Measurements from ENCODE around the gene ZRANB3. TPM values are rescaled to one million over a fixed set of nuclear protein-coding genes. Genes with fewer than 3 reads are reported as not detected.

The ZRANB3 gene
- total and polyA plus RNA-seq, 4 donors = 2.5 to 7.2 (median 4.1) TPM

DNA sequence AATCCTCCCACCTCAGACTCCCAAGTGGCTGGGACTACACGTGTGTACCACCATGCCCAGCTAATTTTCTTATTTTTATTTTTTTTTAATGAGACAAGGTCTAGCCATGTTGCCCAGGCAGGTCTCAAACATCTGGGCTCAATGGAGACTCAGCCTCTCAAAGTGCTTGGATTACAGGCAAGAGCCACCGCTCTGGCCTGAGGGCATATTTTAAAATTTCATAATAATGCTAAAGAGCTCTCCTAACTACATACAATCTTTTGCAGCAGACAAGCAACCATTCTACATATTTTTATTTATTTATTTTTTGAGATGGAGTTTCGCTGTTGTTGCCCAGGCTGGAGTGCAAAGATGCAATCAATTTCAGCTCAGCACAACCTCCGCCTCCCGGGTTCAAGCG, 271.9 kb downstream of the ZRANB3 start:
- TF ChIP-seq TAF1 (conservative IDR thresholded peaks at IDR 0.05) (no peak), CTCF (IDR thresholded peaks at IDR 0.05; ENCODE audit: low read depth, low read length, missing input control) (no peak), RAD21 (IDR thresholded peaks at IDR 0.05) (no peak), ZBTB33 (IDR thresholded peaks at IDR 0.05) (no peak), FOXA2 (IDR thresholded peaks at IDR 0.05) (no peak), YY1 (IDR thresholded peaks at IDR 0.05) (no peak), JUND (IDR thresholded peaks at IDR 0.05) (no peak), REST (IDR thresholded peaks at IDR 0.05) (no peak), NR2F2 (IDR thresholded peaks at IDR 0.05) (no peak), RXRA (IDR thresholded peaks at IDR 0.05) (no peak), ATF3 (IDR thresholded peaks at IDR 0.05) (no peak), EGR1 (IDR thresholded peaks at IDR 0.05; ENCODE audit: low read depth in 2 of 2) (no peak), FOXA1 (IDR thresholded peaks at IDR 0.05) (no peak), HNF4A (conservative IDR thresholded peaks at IDR 0.05) (no peak), GABPA (IDR thresholded peaks at IDR 0.05 in 1 of 2, conservative IDR thresholded peaks at IDR 0.05 in 1 of 2) (no peak), HNF4G (IDR thresholded peaks at IDR 0.05) (no peak), SP1 (IDR thresholded peaks at IDR 0.05) (no peak)
- TF ChIP-seq, protein P1, sequence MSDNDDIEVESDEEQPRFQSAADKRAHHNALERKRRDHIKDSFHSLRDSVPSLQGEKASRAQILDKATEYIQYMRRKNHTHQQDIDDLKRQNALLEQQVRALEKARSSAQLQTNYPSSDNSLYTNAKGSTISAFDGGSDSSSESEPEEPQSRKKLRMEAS (IDR thresholded peaks at IDR 0.05) = no peak
- WGBS = 98% methylated on average over 6 of the region's 6 CpGs
- Histone ChIP-seq H3K9me3 (ENCODE audit: control insufficient read depth in 4 of 4, low read length in 3 of 4) (peaks cover 0 to 1% (median 0%) of the 10 kb centered on the region in 4 donors), H3K4me3 (ENCODE audit: low read depth in 1 of 3, low read length in 3 of 3) (no peak overlapping the region), H3K4me1 (ENCODE audit: control insufficient read depth in 4 of 4, insufficient read depth in 4 of 4, low read length in 3 of 4) (no peaks in the 10 kb centered on the region), H3K27me3 (ENCODE audit: control insufficient read depth in 4 of 4, insufficient read depth in 4 of 4, low read length in 3 of 4) (no peaks in the 10 kb centered on the region), H3K9ac (ENCODE audit: low read depth in 1 of 2, low read length in 2 of 2) (no peak overlapping the region), H3K36me3 (ENCODE audit: control insufficient read depth in 4 of 4, insufficient read depth in 3 of 4, low read depth in 1 of 4, low read length in 3 of 4) (no peaks in the 10 kb centered on the region), H3K27ac (ENCODE audit: low read depth in 1 of 2, low read length in 2 of 2) (no peak overlapping the region)
- DNase-seq (ENCODE audit: low spot score) = no peak

Data from liver (tissue), 9 donors.